Measurements from ENCODE around the gene RHAG. TPM values are rescaled to one million over a fixed set of nuclear protein-coding genes. Genes with fewer than 3 reads are reported as not detected.

RHAG gene
- total and polyA plus RNA-seq, 7 donors = 0.81 to 1.4 (median 0.83) TPM; not detected in 4

GRCh38 chr6:49565261-49565660 lies 71.4 kb downstream of the RHAG start:
- TF ChIP-seq POLR2AphosphoS5 (IDR thresholded peaks at IDR 0.05) = no peak
- TF ChIP-seq, protein P1, sequence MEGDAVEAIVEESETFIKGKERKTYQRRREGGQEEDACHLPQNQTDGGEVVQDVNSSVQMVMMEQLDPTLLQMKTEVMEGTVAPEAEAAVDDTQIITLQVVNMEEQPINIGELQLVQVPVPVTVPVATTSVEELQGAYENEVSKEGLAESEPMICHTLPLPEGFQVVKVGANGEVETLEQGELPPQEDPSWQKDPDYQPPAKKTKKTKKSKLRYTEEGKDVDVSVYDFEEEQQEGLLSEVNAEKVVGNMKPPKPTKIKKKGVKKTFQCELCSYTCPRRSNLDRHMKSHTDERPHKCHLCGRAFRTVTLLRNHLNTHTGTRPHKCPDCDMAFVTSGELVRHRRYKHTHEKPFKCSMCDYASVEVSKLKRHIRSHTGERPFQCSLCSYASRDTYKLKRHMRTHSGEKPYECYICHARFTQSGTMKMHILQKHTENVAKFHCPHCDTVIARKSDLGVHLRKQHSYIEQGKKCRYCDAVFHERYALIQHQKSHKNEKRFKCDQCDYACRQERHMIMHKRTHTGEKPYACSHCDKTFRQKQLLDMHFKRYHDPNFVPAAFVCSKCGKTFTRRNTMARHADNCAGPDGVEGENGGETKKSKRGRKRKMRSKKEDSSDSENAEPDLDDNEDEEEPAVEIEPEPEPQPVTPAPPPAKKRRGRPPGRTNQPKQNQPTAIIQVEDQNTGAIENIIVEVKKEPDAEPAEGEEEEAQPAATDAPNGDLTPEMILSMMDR (IDR thresholded peaks at IDR 0.05) = no peak
- TF ChIP-seq POLR2A (IDR thresholded peaks at IDR 0.05) = no peak
- TF ChIP-seq EP300 (IDR thresholded peaks at IDR 0.05) = no peak
- DNase-seq = no peak
- no peak overlapping the region for H3K27ac ChIP-seq
- no peaks in the 10 kb centered on the region for H3K27me3 ChIP-seq
- H3K36me3 ChIP-seq = no peaks in the 10 kb centered on the region
- no peaks in the 10 kb centered on the region for H3K9me3 ChIP-seq
- H3K4me1 ChIP-seq = no peaks in the 10 kb centered on the region
- intact Hi-C loops (cut with DNase I) = no loop called here
- no peak overlapping the region for H3K4me3 ChIP-seq
- 47% methylated on average over 2 of the region's 2 CpGs for WGBS, 2 donors

DNA sequence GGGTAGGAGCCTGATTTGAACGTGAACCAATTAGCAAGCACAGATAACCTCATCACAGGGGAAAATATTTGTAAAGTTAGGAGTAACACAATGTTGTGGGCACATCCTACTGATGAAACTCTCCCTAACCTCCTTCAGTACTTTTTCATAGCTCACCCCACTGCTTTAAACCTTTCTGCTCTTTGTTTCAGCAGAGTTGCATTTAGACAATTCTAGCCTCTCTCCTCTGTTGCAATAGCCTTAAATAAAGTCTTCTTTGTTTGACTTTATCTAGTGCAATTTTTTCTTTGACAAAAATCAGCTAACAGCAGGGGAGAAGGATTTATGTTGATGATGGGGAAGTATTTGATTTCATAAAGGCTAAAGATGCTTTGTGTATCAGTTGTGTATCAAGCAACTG lies 72.1 kb downstream of the RHAG start:
- DNase-seq = no peak
- intact Hi-C loops (cut with DNase I) = no loop called here
- TF ChIP-seq, protein P1 (IDR thresholded peaks at IDR 0.05) = no peak
- TF ChIP-seq POLR2A (IDR thresholded peaks at IDR 0.05) (no peak), POLR2AphosphoS5 (IDR thresholded peaks at IDR 0.05) (no peak), EP300 (IDR thresholded peaks at IDR 0.05) (no peak)

DNA sequence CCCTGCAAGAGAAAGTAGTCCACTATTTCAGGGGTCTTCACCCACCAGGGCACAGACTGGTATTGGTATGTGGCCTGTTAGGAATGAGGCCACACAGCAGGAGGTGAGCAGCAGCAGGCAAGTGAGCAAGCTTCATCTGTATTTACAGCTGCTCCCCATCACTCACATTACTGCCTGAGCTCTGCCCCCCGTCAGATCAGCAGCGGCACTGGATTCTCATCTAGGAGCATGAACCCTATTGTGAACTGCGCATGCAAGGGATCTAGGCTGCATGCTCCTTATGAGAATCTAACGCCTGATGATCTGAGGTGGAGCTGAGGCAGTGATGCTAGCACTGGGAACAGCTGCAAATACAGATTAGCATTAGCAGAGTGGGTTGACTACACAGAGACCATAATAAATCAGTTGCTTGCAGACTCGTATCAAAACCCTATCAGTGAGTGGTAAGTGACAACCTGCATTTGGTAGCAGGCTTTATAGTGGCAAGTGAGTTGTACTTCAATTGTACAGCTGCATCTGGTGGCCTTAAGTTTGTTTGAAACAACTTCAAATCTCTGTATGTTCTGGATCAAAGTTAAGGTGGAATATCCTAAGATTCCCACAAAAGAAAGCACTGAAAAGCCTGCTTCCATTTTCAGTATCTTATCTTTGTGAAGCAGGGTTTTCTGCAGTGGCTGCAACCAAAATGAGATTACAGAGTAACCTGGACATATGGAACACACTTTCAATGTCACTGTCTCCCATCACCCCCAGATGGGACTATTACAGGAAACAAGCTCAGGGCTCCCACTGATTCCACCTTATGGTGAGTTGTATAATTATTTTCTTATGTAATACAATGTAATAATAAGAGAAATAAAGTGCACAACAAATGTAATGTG lies 73.4 kb downstream of the RHAG start:
- intact Hi-C loops (cut with DNase I) = no loop called here
- TF ChIP-seq POLR2AphosphoS5 (IDR thresholded peaks at IDR 0.05) = no peak
- TF ChIP-seq EP300 (IDR thresholded peaks at IDR 0.05) = no peak
- TF ChIP-seq, protein P1 (IDR thresholded peaks at IDR 0.05) = no peak
- TF ChIP-seq POLR2A (IDR thresholded peaks at IDR 0.05) = no peak
- WGBS, 2 donors = 89 to 91% methylated on average over 5 of the region's 5 CpGs

More for the DNA sequence above, 72.1 kb downstream of the RHAG start:
- no peaks in the 10 kb centered on the region for H3K4me1 ChIP-seq
- no peak overlapping the region for H3K4me3 ChIP-seq
- 79 to 87% methylated on average over 1 of the region's 1 CpG for WGBS, 2 donors
- H3K27me3 ChIP-seq = no peaks in the 10 kb centered on the region
- no peaks in the 10 kb centered on the region for H3K9me3 ChIP-seq
- H3K36me3 ChIP-seq = no peaks in the 10 kb centered on the region
- H3K27ac ChIP-seq = no peak overlapping the region

GRCh38 chr6:49558238-49558637 lies 78.4 kb downstream of the RHAG start:
- intact Hi-C loops (cut with DNase I) = no loop called here
- H3K36me3 ChIP-seq = no peaks in the 10 kb centered on the region
- no peak for DNase-seq
- TF ChIP-seq EP300 (IDR thresholded peaks at IDR 0.05) (no peak), POLR2A (IDR thresholded peaks at IDR 0.05) (no peak), POLR2AphosphoS5 (IDR thresholded peaks at IDR 0.05) (no peak)
- TF ChIP-seq, protein P1 (IDR thresholded peaks at IDR 0.05) = no peak
- no peaks in the 10 kb centered on the region for H3K27me3 ChIP-seq
- H3K27ac ChIP-seq = no peak overlapping the region
- no peaks in the 10 kb centered on the region for H3K9me3 ChIP-seq
- H3K4me3 ChIP-seq = no peak overlapping the region
- H3K4me1 ChIP-seq = no peaks in the 10 kb centered on the region

More for the DNA sequence above, 73.4 kb downstream of the RHAG start:
- Histone ChIP-seq H3K9me3 (no peaks in the 10 kb centered on the region), H3K27ac (no peak overlapping the region), H3K27me3 (no peaks in the 10 kb centered on the region), H3K4me1 (no peaks in the 10 kb centered on the region), H3K4me3 (no peak overlapping the region), H3K36me3 (no peaks in the 10 kb centered on the region)
- DNase-seq = no peak

Measured in sigmoid colon (tissue), 7 donors.